Duodenal mucosa (tissue), 2 donors: ENCODE measurements around the gene MT1F.

Source experiments
- H3K27ac ChIP-seq: one replicate; pipeline ENCODE4 v1.7.0; 2013; ENCODE audit warnings: low read depth, low read length
- H3K27me3 ChIP-seq, 2 donors: one replicate each; pipeline ENCODE4 v1.7.0; 2013; ENCODE audit warnings: low read length in 2 of 2, control low read depth in 1 of 2; ENCODE audit not compliant: insufficient read depth in 2 of 2, control insufficient read depth in 1 of 2
- H3K36me3 ChIP-seq, 2 donors: one replicate each; pipeline ENCODE4 v1.7.0; 2013; ENCODE audit warnings: low read length in 2 of 2, control low read depth in 1 of 2; ENCODE audit not compliant: insufficient read depth in 2 of 2, control insufficient read depth in 1 of 2
- H3K4me1 ChIP-seq, 2 donors: one replicate each; pipeline ENCODE4 v1.7.0; 2013; ENCODE audit warnings: low read length in 2 of 2, control low read depth in 1 of 2; ENCODE audit not compliant: insufficient read depth in 2 of 2, control insufficient read depth in 1 of 2
- H3K4me3 ChIP-seq, 2 donors: one replicate each; pipeline ENCODE4 v1.7.0; 2013; ENCODE audit warnings: low read length in 2 of 2, low read depth in 1 of 2
- H3K9ac ChIP-seq, 2 donors: one replicate each; pipeline ENCODE4 v1.7.0; 2013; ENCODE audit warnings: low read length in 2 of 2, low read depth in 1 of 2
- H3K9me3 ChIP-seq, 2 donors: one replicate each; pipeline ENCODE4 v1.7.0; 2013; ENCODE audit warnings: low read length in 2 of 2, control low read depth in 1 of 2; ENCODE audit not compliant: control insufficient read depth in 1 of 2

Gene MT1F

DNA sequence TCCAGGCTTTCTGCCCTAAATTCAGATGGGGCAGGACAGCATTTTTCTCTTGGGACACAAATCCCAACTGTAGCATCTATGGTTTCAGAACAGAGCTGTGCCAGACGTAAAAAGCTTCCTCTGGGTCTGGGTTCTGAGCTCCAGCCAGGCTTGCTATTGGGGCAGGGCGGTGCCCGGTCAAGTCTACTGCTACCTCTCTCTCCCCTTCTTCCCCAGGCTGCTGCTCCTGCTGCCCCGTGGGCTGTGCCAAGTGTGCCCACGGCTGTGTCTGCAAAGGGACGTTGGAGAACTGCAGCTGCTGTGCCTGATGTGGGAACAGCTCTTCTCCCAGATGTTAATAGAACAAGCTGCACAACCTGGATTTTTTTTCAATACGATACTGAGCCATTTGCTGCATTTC lies 24.2 kb upstream of the MT1F start:
- peaks cover 5 to 27% of the 10 kb centered on the region in 2 donors for H3K4me1 ChIP-seq
- H3K27ac ChIP-seq, result no peak overlapping the region
- H3K36me3 ChIP-seq, result no peaks in the 10 kb centered on the region
- peak overlapping the region; percentile 74 to 84 for H3K4me3 ChIP-seq
- H3K9me3 ChIP-seq, result no peaks in the 10 kb centered on the region
- H3K27me3 ChIP-seq, result peaks cover 18 to 19% of the 10 kb centered on the region in 2 donors
- H3K9ac ChIP-seq, result peak overlapping the region in 1 of 2 donors; percentile 89

DNA sequence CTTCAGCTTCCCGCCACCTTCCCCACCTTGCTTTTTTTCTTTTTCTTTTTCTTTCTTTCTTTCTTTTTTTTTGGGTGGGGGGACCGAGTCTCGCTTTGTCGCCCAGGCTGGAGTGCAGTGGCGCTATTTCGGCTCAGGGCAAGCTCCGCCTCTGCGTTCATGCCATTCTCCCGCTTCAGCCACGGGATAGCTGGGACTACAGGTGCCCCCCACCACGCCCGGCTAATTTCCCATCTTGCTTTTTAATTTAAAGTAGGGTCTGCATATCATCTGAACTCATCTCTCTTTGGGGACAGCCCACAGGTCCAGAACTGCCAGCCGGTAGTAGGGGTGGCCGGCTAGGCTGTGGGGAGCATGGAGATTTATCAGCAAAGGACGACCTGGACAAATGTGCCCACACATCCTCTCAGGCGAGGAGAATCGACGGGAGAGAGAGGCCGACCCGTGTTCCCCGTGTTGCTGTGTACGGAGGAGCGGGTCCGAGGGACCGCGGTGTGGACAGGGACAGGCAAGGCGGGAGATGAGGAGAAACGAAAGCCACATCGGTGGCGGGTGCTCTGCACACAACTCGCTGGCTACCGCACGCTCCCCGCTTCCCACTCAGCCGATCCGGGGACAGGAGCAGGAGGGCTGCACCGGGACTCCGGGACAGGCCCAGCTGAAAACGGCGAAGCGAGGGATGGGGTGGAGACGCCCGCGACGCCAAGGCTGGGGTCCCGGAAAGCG lies 22.9 kb upstream of the MT1F start:
- H3K9ac ChIP-seq, result no peak overlapping the region
- H3K9me3 ChIP-seq, result no peaks in the 10 kb centered on the region
- H3K27ac ChIP-seq, result no peak overlapping the region
- H3K4me1 ChIP-seq, result peaks cover 12 to 39% of the 10 kb centered on the region in 2 donors
- H3K36me3 ChIP-seq, result no peaks in the 10 kb centered on the region
- H3K4me3 ChIP-seq, result peak overlapping the region; percentile 36 to 43
- H3K27me3 ChIP-seq, result peaks cover 18 to 19% of the 10 kb centered on the region in 2 donors

DNA sequence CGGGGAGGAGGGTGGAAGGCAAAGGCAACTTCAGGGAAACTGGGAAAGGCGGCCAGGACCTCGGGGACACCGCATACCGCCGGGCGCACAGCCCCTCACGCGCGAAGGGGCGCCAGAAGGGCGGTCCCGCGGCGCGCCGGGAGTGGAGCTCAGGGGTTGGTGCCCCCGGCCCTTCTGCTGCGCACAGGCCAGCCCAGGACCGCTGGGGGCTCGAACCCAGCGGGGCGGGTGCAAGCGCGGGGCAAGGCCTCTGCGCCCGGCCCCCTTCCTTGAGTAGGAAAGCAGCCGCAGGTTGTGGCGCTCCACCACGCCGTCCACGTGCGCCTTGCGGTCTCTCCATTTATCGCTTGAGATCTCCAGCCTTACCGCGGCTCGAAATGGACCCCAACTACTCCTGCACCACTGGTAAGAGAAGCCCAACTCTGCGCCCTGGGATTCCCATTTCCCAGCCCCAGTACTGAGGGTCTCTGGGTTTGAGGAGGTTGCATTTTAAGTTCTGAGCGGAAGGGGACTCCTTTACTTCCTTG lies 22.3 kb upstream of the MT1F start:
- Histone ChIP-seq H3K27ac (no peak overlapping the region), H3K4me3 (peak overlapping the region in 1 of 2 donors; percentile 43), H3K9me3 (no peaks in the 10 kb centered on the region), H3K27me3 (peaks cover 18 to 19% of the 10 kb centered on the region in 2 donors), H3K9ac (no peak overlapping the region), H3K36me3 (no peaks in the 10 kb centered on the region), H3K4me1 (peaks cover 13 to 39% of the 10 kb centered on the region in 2 donors)

DNA sequence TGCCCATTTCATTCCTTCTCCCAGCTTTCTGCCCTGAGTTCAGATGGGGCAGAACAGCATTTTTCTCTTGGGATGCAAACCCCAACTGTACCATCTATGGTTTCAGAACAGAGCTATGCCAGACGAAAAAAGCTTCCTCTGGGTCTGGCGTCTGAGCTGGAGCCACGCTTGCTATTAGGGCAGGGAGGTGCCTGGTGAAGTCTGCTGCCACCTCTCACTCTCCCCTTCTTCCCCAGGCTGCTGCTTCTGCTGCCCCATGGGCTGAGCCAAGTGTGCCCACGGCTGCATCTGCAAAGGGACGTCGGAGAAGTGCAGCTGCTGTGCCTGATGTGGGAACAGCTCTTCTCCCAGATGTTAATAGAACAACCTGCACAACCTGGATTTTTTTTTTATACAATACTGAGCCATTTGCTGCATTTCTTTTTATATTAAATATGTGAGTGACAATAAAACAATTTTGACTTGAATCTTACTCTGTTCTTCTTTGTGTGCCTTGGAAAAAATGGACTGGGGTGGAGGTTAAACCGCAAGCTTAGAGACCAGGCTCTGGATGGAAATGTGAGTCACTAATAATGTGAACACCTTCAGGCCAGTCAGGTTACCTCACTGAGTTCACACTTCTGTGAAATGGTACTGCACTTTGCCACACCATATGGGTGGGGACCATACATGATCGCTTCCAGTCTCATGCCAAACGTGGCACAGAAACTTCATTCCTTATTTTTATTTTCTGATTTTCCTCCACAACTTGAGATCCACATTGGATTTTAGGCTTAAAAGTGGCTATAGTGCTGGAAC lies 20.9 kb upstream of the MT1F start:
- Histone ChIP-seq H3K36me3 (no peaks in the 10 kb centered on the region), H3K9ac (no peak overlapping the region), H3K4me1 (peaks cover 13 to 37% of the 10 kb centered on the region in 2 donors), H3K9me3 (no peaks in the 10 kb centered on the region), H3K4me3 (no peak overlapping the region), H3K27me3 (peaks cover 18 to 19% of the 10 kb centered on the region in 2 donors), H3K27ac (no peak overlapping the region)

DNA sequence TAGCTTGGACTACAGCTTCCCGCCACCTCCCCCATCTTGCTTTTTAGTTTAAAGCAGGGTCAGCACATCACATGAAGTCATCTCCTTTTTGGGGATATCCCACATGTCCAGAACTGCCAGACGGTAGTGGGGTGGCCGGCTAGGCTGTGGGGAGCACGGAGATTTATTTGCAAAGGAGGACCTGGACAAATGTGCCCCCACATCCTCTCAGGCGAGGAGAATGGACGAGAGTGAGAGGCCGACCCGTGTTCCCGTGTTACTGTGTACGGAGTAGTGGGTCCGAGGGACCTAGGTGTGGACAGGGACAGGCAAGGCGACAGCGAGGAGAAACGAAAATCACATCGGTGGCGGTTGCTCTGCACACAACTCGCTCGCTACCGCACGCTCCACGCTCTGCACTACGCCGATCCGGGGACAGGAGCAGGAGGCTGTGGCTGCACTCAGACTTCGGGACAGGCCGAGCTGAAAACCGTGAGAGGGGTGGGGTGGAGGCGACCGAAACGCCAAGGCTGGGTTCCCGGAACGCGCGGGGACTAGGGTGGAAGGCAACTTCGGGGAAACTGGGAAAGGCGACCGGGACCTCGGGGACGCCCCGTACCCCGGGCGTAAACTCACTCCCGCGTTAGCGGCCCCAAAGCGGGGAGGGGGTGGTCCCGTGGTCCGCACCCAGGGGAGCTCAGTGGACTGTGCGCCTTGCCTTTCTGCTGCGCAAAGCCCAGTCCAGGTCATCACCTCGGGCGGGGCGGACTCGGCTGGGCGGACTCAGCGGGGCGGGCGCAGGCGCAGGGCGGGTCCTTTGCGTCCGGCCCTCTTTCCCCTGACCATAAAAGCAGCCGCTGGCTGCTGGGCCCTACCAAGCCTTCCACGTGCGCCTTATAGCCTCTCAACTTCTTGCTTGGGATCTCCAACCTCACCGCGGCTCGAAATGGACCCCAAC lies 19.7 kb upstream of the MT1F start, which contains the start of gene MT1A:
TSS of gene MT1A (plus strand) at position 853 of the 937 bp plus-strand sequence. CDS start at position 926, 73 bp downstream.
- Histone ChIP-seq H3K4me1 (peaks cover 19 to 36% of the 10 kb centered on the region in 2 donors), H3K4me3 (peak within 1 kb of the TSS; percentile 31 to 75), H3K9ac (peak within 1 kb of the TSS; percentile 48 to 61), H3K9me3 (no peaks in the 10 kb centered on the region), H3K36me3 (no peaks in the 10 kb centered on the region), H3K27me3 (peaks cover 11 to 19% of the 10 kb centered on the region in 2 donors), H3K27ac (no peak within 1 kb of the TSS)

DNA sequence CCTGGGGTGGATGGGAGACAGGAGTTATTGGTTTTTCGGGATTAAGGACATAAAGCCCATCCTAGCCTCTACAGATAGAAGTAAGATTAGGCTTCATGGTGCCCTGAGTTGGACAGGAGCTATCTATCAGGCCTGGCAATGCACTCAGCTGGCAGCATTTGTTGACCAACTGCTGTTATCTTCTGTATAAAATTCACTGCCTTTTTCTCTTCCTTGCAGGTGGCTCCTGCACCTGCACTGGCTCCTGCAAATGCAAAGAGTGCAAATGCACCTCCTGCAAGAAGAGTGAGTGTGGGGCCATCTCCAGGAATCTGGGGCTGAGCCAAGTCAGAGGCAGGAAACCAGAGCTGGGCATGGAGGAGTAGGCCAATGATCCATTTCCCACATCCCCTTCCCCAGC lies 18.7 kb upstream of the MT1F start:
- peaks cover 25 to 39% of the 10 kb centered on the region in 2 donors for H3K4me1 ChIP-seq
- peak overlapping the region; percentile 31 to 75 for H3K4me3 ChIP-seq
- peaks cover 10 to 19% of the 10 kb centered on the region in 2 donors for H3K27me3 ChIP-seq
- no peaks in the 10 kb centered on the region for H3K9me3 ChIP-seq
- no peaks in the 10 kb centered on the region for H3K36me3 ChIP-seq
- H3K9ac ChIP-seq, result peak overlapping the region; percentile 48 to 61
- H3K27ac ChIP-seq, result no peak overlapping the region

DNA sequence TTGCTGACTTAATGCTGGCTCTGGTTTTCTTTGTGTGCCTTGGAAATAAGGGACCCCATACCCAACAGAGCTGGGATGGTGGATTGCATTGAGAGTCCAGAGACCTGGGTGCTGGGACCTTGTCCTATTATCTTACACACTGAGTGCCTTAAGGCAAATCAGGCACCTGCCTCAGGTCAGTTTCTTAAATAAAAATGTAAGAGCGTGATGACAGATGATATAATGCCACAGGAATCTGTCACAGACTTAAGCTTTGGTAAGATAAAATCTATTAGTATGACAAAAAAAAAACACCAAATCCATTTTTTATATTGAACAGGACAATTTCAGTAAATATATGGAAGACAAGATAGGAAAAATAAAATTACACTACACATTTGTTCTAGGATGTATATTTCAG lies 17.7 kb upstream of the MT1F start:
- no peak overlapping the region for H3K9ac ChIP-seq
- peaks cover 27 to 40% of the 10 kb centered on the region in 2 donors for H3K4me1 ChIP-seq
- H3K36me3 ChIP-seq, result no peaks in the 10 kb centered on the region
- no peak overlapping the region for H3K27ac ChIP-seq
- peaks cover 10 to 19% of the 10 kb centered on the region in 2 donors for H3K27me3 ChIP-seq
- no peak overlapping the region for H3K4me3 ChIP-seq
- no peaks in the 10 kb centered on the region for H3K9me3 ChIP-seq

DNA sequence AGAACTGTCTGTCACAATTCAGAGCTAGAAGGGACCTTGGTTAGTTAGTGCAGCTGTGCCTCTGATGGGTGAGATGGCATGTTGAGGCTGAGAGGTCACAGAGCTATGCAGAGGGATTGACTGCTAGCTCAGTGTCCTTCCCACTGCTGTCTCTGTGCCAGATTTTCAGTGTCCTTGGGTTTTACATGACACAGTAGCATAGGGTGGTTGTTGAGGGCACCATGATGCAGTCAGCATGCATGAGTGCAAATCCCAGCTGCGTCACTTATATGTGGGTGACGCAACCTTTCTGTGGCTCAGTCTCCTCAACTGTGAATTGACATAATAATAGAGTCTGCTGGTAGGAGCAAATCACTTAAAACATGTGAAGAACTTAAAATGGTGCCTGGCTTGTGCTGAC lies 16.6 kb upstream of the MT1F start:
- Histone ChIP-seq H3K4me3 (no peak overlapping the region), H3K9me3 (no peaks in the 10 kb centered on the region), H3K9ac (no peak overlapping the region), H3K27ac (no peak overlapping the region), H3K36me3 (no peaks in the 10 kb centered on the region), H3K4me1 (peaks cover 31 to 39% of the 10 kb centered on the region in 2 donors), H3K27me3 (peaks cover 6 to 10% of the 10 kb centered on the region in 2 donors)

DNA sequence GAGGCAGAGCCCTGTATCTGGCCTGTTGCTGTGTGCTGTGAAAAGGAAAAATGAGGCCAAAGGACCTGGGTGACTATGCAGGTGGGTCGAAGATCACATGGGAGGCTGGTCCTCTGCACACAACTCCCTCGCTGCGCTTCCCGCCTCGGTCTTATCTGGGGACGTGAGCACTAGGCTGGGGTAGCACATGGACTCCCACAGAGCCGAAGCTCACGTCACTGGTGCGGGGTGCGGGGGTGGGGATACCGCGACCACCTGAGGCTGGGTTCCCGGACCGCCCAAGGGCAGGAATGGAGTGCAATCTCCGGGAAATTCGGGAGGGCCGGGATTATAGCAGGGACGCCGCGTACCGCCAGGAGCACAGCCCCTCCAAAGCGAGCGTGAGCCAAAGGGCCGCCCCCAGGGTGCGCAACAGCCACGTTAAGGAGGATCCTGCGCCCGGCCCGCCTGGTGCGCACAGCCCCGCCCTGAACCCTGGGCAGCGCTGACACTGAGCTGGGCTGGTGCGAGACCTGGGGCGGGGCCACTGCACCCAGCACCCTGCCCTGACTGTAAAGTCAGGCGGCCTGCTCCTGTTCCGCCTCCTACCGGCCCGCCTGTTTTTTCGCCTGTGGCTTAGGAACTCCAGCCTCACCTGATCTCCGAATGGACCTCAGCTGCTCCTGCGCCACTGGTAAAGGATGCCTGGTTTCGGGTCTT lies 14.5 kb upstream of the MT1F start:
- peaks cover 40 to 42% of the 10 kb centered on the region in 2 donors for H3K4me1 ChIP-seq
- peaks cover 0 to 5% of the 10 kb centered on the region in 2 donors for H3K27me3 ChIP-seq
- H3K27ac ChIP-seq, result peak overlapping the region; percentile 86
- H3K4me3 ChIP-seq, result peak overlapping the region; percentile 59 to 66
- no peaks in the 10 kb centered on the region for H3K9me3 ChIP-seq
- peak overlapping the region; percentile 52 to 61 for H3K9ac ChIP-seq
- H3K36me3 ChIP-seq, result no peaks in the 10 kb centered on the region
